Kidney (tissue), 14 donors: ENCODE data around the gene TCTN1. TPM values are rescaled to one million over a fixed set of nuclear protein-coding genes. Genes with fewer than 3 reads are reported as not detected.

Source experiments
- DNase-seq, 5 donors: peaks; one replicate each; pipeline ENCODE4 v3.0.0-alpha.2; 2013 to 2020
- FAIRE-seq: peaks from 2 replicates; lab custom pipeline; 2012; peaks lifted over from hg19 to GRCh38; lab: Jason Lieb, UNC
- H3K27ac ChIP-seq, 2 donors: one replicate each; pipeline ENCODE4 v1.7.0; 2013; ENCODE audit warnings: low read depth in 2 of 2, low read length in 2 of 2, inconsistent platforms in 1 of 2
- H3K27me3 ChIP-seq: one replicate; pipeline ENCODE4 v1.7.1; 2013; ENCODE audit warnings: low read length, inconsistent platforms; ENCODE audit not compliant: control insufficient read depth, insufficient read depth
- H3K36me3 ChIP-seq, 3 donors: one replicate each; pipeline versions ENCODE4 v1.7.0 to v1.7.1; 2013; ENCODE audit warnings: low read length in 3 of 3, control low read depth in 1 of 3, inconsistent platforms in 1 of 3; ENCODE audit not compliant: insufficient read depth in 3 of 3, control insufficient read depth in 2 of 3
- H3K4me1 ChIP-seq, 3 donors: one replicate each; pipeline versions ENCODE4 v1.7.0 to v1.7.1; 2013; ENCODE audit warnings: low read length in 3 of 3, inconsistent platforms in 1 of 3, low read depth in 1 of 3; ENCODE audit not compliant: control insufficient read depth in 2 of 3, insufficient read depth in 2 of 3
- H3K4me3 ChIP-seq, 3 donors: one replicate each; pipeline versions ENCODE4 v1.7.0 to v1.8.1; 2013; ENCODE audit warnings: low read length in 3 of 3, control low read depth in 1 of 3, inconsistent platforms in 1 of 3
- H3K9ac ChIP-seq, 3 donors: one replicate each; pipeline versions ENCODE4 v1.7.0 to v1.7.1; 2013; ENCODE audit warnings: low read length in 3 of 3, control low read depth in 1 of 3, inconsistent platforms in 1 of 3
- H3K9me3 ChIP-seq, 3 donors: one replicate each; pipeline versions ENCODE4 v1.7.0 to v1.7.1; 2013; ENCODE audit warnings: low read length in 3 of 3, control low read depth in 1 of 3, inconsistent platforms in 1 of 3; ENCODE audit not compliant: control insufficient read depth in 2 of 3, insufficient read depth in 1 of 3
- intact Hi-C: fragments of 100-400 bp; cut with DNase I; formaldehyde crosslinking; loops from one replicate; pipeline ENCODE4 v1.11.1; 2022
- polyA plus RNA-seq: library from polyadenylated mRNA; stranded (reverse); fragments of 350-450 nt; fragmentation: Illumina TruSeq; extraction: RNeasy Lipid Tissue Mini Kit (QIAGEN cat#74804); gene quantifications from one replicate; pipeline ENCODE4 v1.2.3, GENCODE V29; 2014; ENCODE audit warnings: low read depth, low replicate concordance; ENCODE audit not compliant: insufficient read depth
- total RNA-seq: library from RNA; stranded (reverse); fragmentation: NEBNext Ultra II Directional; extraction: Animal tissue kit (Norgen Biotek cat#: 25700); gene quantifications from one replicate; pipeline ENCODE4 v1.2.1, GENCODE V29; 2021
- TF ChIP-seq, protein P1 (sequence below): IDR thresholded peaks from 3 replicates; pipeline ENCODE4 v1.5.1; 2012; ENCODE audit warnings: mild to moderate bottlenecking, moderate library complexity, borderline replicate concordance; ENCODE audit not compliant: insufficient read depth; ENCODE audit errors: extremely low read depth
- donor health status: control.
- donor health status: control.
- donor health status: control.
- donor health status: control.
- donor health status: control.
- donor health status: DM: yes; HTN: yes; CAD: no.
- donor health status: Normal renal cell carcinoma (clear cell type).

TCTN1 gene
- total and polyA plus RNA-seq, 2 donors from 2014 or later, result 71.2 to 76.9 TPM

DNA sequence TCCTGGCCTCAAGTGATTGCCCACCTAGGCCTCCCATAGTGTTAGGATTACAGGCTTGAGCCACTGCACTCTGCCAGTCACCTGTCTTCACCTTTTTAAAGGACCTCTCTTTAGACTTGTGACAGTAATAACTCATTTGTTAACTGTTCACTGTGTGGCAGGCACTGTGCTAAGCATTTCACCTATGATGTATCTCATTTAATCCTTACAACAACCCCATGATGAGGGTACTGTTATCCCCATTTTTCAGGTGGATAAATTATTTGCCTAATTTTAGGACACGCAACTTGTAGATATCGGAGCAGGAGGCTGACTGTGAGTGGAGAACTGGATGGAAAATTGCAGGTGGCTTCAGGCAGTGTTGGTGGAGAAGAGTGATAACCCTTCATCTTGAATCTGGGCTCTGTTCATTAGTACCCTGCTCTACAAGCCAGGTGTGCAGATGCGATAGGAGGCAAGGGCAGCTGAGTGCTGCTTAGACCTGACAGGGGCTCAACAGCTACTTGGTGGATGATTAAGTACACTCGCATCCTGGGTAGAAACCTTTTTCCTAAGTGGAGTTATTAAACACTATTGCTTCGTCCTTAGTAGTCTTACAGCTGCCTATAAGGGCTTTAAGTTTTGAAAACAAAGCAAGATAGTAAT lies 2.7 kb downstream of the TCTN1 start:
- peaks cover 0 to 4% (median 0%) of the 10 kb centered on the region in 3 donors for H3K4me1 ChIP-seq
- intact Hi-C loops, result no loop called here
- TF ChIP-seq, protein P1, sequence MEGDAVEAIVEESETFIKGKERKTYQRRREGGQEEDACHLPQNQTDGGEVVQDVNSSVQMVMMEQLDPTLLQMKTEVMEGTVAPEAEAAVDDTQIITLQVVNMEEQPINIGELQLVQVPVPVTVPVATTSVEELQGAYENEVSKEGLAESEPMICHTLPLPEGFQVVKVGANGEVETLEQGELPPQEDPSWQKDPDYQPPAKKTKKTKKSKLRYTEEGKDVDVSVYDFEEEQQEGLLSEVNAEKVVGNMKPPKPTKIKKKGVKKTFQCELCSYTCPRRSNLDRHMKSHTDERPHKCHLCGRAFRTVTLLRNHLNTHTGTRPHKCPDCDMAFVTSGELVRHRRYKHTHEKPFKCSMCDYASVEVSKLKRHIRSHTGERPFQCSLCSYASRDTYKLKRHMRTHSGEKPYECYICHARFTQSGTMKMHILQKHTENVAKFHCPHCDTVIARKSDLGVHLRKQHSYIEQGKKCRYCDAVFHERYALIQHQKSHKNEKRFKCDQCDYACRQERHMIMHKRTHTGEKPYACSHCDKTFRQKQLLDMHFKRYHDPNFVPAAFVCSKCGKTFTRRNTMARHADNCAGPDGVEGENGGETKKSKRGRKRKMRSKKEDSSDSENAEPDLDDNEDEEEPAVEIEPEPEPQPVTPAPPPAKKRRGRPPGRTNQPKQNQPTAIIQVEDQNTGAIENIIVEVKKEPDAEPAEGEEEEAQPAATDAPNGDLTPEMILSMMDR, result no peak

DNA sequence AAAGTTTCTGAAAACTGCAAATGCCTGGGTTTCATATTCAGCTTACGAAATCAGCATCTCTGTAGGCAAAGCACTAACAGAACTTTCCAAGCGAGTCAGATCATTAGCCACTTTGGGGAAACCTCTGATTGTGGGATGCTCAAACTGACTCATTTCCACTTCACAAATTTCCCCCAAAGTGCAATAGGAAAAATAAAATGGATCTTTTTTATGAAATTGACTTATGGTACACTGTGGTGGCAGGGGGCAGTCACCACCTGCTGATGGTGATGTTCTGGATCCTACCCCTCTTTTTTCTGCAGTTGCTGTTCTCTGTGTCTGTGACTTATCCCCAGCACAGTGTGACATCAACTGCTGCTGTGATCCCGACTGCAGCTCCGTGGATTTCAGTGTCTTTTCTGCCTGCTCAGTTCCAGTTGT lies 5.6 kb downstream of the TCTN1 start:
- TF ChIP-seq, protein P1, result no peak
- Histone ChIP-seq H3K27ac (no peak overlapping the region), H3K4me1 (no peaks in the 10 kb centered on the region), H3K9ac (no peak overlapping the region), H3K36me3 (peaks cover 0 to 6% (median 2%) of the 10 kb centered on the region in 3 donors), H3K4me3 (no peak overlapping the region), H3K27me3 (no peaks in the 10 kb centered on the region), H3K9me3 (no peaks in the 10 kb centered on the region)
- DNase-seq (no peak), FAIRE-seq (no peak)
- intact Hi-C loops, result no loop called here

More for the DNA sequence above, 2.7 kb downstream of the TCTN1 start:
- DNase-seq, result no peak
- peaks cover 0 to 4% (median 0%) of the 10 kb centered on the region in 3 donors for H3K36me3 ChIP-seq
- no peaks in the 10 kb centered on the region for H3K9me3 ChIP-seq
- H3K27me3 ChIP-seq, result no peaks in the 10 kb centered on the region
- no peak overlapping the region for H3K9ac ChIP-seq
- no peak overlapping the region for H3K27ac ChIP-seq
- FAIRE-seq, result no peak
- no peak overlapping the region for H3K4me3 ChIP-seq

DNA sequence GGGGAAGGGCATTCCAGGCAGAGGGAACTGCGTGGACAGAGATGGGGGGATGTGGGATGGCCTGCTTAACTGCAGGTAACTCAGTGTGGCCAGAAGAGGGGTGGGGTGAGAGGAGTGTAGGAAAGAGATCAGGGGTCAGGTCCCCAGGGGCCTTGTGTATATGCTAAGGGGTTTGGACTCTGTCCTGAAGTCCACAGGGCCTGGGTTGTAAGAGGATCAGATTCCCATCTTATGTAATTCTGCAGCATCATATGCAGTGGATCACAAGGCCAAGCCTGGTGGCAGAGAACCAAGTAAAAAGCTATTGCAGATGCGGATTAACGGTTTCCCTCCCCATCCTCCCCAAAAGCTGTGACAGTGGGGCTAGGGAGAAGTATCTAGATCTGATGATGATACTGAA lies 8.7 kb downstream of the TCTN1 start:
- H3K9ac ChIP-seq, result no peak overlapping the region
- H3K27me3 ChIP-seq, result no peaks in the 10 kb centered on the region
- TF ChIP-seq, protein P1, result no peak
- FAIRE-seq, result no peak
- H3K27ac ChIP-seq, result no peak overlapping the region
- H3K36me3 ChIP-seq, result peaks cover 2 to 5% (median 2%) of the 10 kb centered on the region in 3 donors
- no peak for DNase-seq
- no peaks in the 10 kb centered on the region for H3K9me3 ChIP-seq
- H3K4me1 ChIP-seq, result no peaks in the 10 kb centered on the region
- intact Hi-C loops, result no loop called here
- no peak overlapping the region for H3K4me3 ChIP-seq
